NCI-H524 treated with DMSO at 0.1 percent for 48 hours (cell line): Measurements from ENCODE around the gene TRAF3IP3.

Source experiments
- DNase-seq: peaks from one replicate; lab custom pipeline; 2025; lab: John Stamatoyannopoulos, UW

TRAF3IP3 gene, protein sequence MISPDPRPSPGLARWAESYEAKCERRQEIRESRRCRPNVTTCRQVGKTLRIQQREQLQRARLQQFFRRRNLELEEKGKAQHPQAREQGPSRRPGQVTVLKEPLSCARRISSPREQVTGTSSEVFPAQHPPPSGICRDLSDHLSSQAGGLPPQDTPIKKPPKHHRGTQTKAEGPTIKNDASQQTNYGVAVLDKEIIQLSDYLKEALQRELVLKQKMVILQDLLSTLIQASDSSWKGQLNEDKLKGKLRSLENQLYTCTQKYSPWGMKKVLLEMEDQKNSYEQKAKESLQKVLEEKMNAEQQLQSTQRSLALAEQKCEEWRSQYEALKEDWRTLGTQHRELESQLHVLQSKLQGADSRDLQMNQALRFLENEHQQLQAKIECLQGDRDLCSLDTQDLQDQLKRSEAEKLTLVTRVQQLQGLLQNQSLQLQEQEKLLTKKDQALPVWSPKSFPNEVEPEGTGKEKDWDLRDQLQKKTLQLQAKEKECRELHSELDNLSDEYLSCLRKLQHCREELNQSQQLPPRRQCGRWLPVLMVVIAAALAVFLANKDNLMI

DNA sequence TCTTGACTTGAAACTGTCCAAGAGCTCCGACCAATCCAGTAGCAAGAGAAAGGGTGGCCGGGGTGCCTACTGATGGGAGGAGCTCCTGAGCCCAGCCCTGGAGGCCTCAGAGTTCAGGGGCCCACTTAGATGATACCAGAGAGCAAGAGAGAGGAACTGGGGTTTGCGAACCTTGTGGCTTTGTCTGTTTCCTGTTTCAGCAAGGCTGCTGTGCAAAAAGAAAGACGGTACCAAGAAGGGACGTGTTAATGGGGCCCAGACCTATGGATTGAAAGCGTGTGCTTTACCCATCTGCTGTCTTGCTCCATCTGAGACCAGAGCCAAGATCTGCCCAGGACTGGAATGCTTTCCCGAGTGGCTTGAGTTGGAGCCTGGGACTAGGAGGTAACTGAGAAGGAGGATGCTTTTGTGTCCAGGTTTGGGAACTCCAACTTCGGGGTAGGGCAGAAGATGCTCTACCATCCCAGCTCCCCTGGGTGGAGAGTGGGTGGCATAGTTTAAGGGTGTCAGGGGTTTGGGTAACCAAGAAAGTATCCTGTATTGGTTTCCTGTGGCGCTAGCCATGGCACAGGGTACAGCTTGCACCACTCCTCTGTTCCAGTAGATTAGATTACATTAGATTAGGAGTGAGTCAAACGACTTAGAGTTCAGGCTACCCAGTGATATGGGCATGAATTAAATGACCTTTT, at the start of gene TRAF3IP3:
Gene TRAF3IP3 (plus strand): TSS at position 128 of the 689 bp plus-strand sequence. CDS start 3,987 bp downstream, outside the sequence.
- DNase-seq = no peak

DNA sequence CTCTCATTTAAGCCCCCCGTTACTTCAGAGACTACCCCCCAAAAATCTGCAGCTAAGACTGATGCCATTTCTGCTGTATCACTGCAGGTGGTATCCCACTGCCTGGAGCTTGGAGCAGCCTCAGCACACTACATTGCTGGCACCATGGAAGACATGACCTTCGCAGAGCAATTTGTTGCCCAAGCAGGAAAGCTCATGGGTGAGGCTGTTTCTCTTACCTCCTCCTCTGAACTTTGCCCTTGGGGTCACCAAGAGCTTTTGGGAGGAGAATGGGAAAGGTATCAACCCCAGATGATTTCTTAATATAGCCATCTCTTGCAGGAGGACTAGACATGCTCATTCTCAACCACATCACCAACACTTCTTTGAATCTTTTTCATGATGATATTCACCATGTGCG, 49.2 kb upstream of the TRAF3IP3 start:
- DNase-seq = no peak

DNA sequence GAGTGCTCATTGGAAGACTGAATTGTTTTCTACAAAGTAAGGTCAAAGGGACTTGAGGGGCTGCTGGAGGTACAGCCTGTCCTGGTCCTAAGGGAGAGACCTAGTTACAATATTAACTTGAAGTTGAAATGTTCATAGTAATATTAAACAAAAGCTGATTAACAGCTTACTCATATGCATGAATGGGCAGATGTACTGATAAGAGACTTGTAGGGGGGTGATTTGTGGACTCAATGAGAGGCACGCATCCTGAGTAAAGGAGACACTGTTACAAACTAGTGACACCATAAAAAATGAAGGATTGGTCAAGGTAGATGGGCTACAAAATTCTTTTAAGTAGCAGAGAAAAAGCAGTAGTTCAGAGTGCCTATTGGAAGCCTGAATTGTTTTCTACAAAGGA, 48.5 kb upstream of the TRAF3IP3 start:
- no peak for DNase-seq

DNA sequence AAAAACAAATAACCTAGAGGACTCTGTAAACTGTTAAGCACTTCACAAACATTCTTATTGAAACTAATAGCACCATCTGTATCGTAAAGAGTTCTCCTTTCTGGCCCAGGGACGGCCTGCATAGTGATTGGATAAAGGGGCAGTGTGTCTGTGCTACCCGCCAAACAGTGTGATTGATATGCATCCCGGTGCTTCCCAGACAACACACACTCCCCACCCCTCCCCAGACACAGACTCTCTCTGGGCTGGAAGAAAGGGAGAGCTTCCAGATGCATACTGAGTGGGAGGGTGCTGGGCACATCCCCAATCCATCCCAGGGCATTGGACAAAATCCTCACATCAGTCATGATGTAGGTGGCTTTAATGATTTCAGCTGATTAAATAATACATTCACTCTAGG, 47.6 kb upstream of the TRAF3IP3 start:
- DNase-seq = no peak

DNA sequence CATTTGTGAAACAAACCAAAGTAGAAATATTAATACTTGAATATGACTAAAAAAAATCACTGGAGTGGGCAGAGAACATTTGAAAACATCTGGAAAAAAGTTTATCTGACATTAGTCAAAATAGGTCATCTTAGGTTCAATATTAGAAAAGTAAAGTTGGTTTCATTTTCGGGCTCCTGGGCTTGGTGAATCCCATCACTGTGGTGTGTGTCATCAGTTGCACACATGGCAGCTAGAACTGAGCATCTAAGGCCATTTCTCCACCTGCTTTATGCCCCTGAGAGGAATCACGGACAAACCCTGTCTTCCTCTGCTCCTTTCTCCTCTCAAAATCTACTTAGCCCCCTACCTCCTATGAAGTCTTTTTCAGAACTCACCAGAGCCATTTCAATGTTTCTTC, 45.8 kb upstream of the TRAF3IP3 start:
- no peak for DNase-seq

DNA sequence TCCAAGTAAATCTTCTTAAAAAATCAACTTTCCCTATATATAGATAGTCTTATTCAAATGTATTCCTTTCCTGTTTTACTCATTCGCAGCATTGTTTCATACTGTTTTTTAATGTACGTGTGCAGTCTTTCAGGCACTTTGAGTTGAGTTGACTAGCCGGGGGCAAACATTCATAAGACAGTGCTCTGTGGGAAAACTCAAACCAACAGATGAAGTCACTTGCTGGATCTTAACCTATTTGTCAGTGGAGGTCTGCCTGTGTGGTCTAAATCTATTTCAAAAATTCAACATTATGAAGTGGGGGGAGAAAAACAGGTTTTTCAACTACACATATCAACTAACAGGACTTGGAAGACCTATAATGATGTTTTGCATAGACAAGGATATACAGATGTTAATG, 45.0 kb upstream of the TRAF3IP3 start:
- no peak for DNase-seq

DNA sequence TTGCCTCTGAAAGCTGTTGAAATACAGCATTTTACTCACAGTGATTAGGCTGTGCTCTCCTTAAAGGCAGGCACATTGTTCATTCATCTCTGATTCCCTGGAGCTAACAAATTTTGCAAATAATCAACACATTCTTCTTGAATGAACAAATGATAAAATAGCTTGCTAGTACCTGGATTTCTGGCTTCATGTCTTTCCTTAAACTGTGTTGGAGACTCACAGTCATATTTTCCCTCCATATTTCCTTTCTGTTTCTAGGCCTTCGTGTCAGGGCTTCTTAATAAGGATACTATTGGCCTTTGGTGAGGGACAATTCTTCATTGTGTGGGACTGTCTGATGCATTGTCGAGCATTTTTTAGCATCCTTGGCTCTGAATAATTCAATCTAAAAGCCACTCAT, 41.5 kb upstream of the TRAF3IP3 start:
- DNase-seq = no peak

DNA sequence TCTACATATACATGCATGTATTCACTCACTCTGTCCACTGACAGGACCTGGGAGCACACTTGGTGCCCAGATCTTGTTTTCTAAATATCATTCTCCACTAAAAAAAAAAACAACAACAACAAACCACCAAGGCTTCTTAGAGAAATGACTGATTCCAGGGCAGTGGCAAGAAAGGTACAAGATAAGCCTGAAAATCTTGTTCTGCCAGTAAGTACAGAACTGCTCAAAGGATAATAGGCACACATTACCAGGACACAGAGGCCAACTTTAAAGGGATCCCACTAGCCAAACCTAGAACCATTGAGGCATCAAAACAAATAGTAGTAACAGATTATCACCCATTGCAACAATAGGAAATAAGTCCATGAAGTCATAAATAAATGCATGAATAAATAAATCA, 40.5 kb upstream of the TRAF3IP3 start:
- no peak for DNase-seq

DNA sequence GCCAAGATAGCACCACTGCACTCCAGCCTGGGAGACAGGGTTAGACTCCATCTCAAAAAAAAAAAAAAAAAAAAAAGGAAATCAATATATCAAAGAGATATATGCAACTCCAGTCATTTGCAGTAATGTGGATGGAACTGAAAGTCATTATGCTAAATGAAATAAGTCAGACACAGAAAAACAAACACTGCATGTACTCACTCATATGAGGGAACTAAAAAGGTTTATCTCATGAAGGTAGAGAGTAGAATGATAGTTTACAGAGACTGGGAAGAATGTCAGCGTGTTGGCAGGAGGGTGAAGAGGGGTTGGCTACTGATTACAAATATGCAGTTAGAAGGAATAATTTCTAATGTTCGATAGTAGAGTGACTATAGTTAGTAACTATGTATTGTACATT, 38.0 kb upstream of the TRAF3IP3 start:
- no peak for DNase-seq

DNA sequence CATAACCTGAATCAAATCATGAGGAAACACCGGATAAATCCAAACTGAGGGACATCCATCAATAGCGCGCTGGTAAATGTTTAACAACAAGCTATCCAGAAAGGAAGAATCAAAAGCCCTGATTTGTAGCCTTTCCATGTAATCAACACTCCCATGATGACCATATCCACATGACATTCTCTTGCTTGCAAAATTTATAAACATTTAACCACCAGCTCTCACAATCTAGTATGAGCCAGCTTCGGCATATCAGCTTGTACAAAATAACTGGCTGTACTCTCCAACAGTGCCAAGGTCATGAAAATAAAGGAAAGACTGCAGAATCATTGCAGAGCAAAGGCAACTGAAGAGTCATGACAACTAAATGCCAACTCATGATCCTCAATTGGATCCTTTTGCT, 35.5 kb upstream of the TRAF3IP3 start:
- no peak for DNase-seq

DNA sequence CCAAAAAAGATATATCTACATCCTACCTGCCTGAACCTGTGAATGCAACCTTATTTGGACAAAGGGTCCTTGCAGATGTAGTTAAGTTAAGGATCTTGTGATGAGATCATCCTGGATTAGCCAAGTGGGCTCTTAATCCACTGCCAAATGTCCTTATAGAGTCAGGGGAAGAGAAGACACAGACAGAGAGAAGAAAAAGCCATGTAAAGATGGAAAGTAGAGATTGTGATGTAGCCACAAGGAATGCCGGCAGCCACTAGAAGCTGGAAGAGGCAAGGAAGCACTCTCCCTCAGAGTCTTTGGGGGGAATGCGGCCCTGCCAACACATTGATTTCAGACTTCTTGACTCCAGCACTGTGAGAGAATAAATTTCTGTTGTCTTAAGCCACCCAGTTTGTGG, 35.0 kb upstream of the TRAF3IP3 start:
- DNase-seq = no peak

DNA sequence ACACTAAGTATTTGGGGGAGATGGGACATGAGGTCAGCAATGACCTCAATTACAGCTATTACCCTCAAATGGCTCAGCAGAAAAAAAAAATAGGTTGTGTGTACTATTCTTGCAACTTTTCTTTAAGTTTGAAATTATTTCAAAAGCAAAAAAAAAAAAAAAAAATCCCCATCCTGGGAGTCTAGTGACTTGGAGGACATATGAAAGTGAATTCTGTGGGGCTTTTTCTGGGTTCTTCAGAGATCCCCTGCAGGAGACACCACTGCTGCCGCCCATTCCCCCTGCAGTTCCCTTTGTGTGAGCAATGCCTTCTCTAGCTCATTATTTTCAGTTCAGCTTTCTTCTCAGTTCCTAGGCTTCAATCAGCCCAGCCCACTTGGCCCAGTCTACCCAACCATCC, 34.5 kb upstream of the TRAF3IP3 start:
- no peak for DNase-seq

DNA sequence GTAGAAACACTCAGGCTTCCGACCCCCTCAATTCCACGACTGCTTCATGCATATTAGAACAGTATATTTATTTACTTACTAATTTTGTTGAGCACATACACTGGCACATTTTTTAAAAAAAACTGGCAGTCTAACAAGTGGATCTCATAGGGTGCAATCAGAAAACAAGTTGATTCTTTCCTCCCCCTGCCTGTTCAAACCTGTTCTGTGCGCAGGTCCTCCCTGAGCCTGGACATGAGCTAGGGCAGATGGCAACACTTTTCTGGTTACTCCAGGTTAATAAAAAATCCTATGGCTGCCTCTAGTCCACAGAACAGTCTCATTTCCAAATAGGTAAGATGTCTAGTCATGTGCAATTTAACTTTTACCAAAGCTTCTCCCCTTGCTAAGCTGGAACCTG, 32.6 kb upstream of the TRAF3IP3 start:
- DNase-seq = no peak

DNA sequence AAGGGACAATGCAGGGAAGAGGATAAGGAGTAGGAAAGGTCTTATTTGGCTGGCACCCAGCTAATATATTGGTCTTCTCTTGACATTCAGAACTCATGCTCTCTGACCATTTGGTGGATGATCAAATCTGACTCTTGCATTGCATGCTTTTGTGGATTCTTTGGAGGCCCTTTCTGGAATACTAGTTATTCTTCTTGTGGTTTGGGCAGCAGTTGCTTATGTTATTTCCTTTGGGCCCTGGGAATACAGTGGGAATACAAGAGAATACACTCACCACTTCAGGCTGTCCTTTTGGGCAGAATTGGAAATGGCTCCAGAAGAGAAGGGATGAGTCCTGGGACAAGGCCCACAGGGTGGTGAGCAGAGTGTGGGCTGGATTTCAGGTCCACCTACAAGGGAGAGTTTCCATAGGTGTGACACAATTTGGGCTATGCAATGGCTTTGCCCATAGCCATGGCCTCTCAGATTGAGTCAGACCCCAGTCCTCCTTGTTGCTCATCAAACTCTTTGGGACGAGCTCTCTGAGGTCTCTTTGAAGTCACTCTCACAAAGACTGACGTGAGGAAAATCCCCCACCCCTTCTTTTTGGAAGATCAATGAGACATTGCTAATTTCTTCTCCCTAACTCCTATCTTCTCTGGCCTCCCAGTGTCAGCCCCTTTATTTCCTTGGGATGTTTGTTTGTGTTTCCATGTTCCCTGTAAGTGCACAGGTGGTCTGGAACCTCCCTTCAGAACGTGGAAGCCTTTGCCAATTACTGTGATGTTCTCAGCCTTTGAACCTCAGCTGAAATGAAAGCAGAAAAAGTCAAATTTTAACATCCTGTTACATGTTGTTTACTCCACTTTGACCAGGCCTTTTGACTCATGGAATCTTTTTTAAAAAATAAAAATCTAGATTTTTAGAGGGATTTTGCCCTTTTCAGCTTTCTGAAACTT, 31.8 kb upstream of the TRAF3IP3 start:
- DNase-seq = no peak

DNA sequence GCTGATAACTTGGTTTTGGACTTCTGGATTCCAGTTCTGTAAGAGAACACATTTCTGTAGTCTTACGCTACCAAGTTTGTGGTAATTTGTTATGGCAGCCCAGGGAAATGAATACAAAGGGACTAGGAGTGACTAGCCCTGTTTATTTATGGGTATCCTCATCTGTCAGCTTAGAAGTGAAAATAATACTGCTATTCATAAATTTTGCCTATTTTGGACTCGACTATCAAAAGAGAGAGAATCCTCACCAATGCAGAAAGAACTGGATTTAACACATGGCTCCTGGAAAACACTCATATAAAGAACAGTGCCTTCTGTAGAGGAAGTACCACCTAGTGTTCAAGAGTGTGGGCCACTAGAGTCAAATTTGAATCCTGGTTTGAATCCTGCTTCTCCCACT, 28.6 kb upstream of the TRAF3IP3 start:
- DNase-seq = no peak

DNA sequence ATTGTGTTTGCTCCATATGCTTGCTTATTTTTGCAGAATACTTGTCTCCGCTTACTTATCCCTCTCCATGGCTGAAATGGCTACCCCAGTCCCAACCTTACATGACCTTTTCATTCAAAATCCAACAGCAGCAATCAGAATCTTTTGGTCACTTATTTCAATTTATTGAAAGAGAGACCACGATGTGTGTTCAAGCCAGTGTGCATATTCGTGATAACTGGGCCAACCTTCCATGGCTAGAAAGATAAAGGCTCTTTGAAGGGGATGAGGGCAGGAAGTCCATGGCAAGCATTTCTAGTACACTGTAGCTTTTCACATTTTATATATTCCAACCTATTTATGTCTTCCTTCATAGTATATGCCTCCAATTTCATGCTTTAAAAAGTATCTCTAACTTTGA, 28.1 kb upstream of the TRAF3IP3 start:
- DNase-seq = no peak

DNA sequence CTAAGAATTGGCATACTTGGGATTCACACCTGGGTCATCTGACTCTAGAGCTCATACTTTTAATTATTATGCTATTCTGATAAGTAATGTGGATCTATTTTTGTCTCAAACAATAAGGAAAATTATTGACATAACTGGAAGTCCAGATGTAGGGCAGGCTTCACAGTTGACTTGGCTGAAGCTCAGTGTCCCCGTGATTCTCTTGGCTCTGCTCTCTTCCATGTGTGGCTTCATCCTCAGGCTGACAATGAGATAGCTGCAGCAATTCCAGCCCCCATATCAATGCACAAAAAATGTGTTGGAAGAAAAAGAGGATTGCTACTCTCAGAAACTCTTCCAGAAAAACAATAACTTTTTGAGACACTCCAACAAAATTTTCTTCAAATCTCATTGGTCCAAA, 27.4 kb upstream of the TRAF3IP3 start:
- no peak for DNase-seq

DNA sequence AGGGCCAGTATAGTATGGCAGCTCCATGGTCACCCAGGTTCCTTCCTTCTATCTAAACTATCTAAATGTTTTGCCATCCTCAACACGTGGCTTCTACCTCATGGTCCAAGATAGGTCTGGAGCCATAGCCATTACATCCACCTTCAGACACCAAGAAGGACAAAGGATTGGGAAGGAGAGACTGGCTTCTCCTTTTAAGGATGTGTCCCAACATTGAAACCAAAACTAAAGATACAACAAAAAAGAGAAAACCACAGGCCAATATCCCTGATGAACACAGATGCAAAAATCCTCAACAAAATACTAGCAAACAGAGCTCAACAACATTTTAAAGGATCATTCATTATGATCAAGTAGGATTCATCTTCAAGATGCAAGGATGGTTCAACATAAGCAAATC, 26.4 kb upstream of the TRAF3IP3 start:
- DNase-seq = no peak

DNA sequence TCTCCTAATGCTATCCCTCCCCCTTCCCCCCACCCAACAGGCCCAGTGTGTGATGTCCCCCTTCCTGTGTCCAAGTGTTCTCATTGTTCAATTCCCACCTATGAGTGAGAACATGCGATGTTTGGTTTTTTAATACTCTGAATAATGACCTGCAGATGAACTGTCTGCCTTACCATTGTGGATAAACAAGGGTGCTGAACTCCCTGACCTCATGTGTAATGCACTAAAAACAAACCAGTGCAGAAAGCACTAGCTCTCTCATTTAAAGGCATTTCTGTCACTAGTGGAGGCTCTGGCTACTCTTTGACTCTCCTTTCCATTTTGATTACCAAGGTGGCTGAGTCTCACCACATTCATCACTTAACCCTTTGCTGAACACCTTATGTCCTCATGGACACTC, 23.1 kb upstream of the TRAF3IP3 start:
- DNase-seq = no peak

DNA sequence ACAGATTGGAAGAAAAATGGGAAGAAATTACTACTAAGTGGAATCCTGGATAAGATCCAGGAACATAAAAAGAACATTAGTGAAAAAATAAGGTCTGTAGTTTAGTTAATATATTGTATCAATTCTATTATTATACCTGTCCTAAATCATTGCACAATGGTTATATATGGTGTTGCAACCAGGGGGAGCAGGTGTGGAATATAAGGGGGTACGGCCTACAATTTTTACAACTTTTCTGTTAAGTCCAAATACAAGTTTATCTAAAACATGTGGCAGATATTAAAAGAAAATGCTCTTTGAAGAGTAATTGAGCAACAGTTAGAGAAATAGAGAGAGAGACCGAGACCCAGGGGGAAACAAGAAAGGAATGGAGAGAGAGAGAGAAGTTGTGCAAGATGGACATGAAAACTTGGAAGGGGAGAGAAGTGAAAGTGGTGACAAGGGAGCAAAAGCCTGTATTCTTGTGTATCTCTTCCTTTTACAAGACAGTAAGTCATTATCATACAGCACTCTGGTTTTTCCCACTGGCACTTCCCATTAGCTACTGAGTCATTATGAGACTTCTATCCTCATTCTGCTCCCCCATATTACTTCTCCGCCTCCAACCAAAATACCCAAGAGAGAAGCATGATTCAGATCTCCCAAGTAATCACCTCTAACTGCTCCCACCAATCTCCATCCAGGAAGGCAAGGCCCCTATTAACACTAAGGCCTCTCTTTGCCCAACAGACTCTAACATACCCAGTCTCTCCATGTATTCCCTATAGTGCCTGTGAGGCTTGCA, 22.3 kb upstream of the TRAF3IP3 start:
- no peak for DNase-seq

DNA sequence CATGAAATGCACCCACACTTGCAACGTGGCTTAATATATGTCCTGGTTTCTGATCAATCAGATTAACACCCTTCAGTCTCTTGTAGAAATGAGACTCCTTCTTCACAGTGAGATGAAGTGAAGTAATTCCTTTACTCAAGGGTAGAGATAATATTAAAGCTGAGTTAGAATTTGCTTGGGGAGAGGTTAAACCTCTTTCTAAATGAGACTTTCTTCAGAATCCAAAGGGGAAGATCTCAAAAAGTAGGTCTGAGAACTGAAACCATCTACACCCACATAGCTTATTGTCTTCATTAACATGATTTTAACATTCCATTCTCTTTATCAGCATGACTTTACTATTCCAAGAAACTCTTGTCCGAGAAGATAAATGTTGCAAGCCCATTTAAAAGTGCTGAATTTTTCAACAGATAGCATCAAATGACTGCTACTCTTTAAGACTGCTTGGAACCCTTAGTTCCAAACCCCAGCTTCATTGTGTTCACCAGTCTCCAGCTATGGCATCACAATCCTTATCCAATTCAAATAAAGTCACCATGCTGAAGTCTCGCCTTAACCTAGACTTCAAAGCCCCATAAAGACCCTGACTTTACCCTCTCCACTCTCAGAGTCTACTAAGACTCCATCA, 19.2 kb upstream of the TRAF3IP3 start:
- no peak for DNase-seq
